HG03571 (cell line): Measurements from ENCODE around the gene COBL.

Experiments
- ATAC-seq: cut with Tn5 transposase; IDR thresholded peaks from one replicate; pipeline ENCODE4 v1.9.1; 2021; ENCODE audit not compliant: unreplicated experiment

Gene COBL

GRCh38 chr7:51152706-51153200, 163.9 kb downstream of the COBL start:
- no peak for ATAC-seq

DNA sequence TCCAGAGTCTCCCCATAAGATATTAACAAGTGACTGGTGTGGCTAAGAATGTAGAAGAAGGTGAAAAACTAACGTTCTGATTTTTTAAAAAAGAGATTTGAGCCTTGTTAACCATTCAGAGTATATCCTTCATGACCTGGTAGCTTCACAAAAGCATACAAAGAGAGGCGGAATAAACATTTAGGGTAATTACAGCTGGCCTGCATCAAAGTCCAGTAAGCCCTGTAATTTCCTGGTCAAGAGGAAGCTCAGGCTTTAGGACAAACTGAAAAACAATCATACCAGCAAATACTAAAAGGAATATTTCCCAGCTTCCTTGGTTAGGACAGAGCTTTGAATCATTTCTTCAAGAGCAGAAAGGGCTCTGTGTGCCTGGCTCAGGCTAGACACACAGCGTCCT, 165.2 kb downstream of the COBL start:
- no peak for ATAC-seq

GRCh38 chr7:51150193-51150592, 166.4 kb downstream of the COBL start:
- no peak for ATAC-seq

DNA sequence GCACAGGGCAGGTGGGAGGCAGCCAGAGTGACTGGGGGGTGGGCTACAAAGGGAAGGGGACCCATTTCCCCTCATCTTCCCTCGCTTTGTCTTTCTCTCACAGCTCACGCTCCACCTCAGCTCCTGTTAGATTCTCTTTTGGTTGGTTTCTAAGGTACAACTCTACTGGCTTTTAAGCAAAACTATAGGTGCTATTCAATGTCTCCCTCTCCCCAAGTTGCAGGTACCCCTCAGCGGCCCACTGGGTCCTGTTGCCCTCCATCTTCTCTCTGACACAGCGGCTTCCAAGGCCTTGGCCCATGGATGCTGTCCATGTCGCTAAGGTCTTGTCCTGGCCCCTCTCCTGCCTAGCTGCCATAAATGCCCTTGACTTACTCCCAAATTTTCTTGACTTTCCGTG, 168.4 kb downstream of the COBL start:
- ATAC-seq = no peak

DNA sequence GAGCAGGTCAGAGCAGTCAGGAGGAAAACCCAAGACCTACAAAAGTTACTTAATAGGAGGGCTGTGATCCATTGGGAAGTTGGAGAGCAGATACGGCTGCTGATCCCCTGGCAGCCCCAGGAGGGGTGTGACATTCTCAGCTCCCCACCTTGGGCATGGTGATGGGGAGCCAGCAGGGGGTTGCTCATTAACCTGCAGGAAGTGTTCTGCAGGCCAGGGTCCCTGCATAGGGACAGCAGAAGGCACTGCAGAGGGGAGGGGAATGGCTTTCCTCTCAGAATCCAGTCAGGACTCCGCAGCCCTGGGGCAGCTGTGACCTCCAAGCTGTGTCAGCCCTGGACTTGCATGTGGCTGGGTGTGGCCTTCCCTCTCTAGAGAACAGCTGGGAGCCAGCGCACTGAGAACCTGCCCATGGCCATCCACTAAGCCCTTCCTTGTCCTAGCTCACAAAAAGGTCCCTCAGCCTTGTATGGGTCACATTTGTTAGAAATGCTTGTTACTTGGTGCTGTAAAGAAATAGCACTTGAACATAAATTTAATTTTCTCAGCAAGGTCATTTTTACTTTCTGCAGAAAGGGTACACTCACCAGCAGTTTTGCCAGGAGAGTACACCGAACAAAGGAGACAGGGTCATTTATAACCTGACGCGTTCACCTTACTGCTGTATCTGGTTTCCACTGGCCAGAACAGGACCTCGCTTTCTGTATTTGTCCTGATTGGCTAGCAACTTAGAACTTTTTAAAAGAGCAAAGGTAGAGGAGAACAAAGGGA, 169.6 kb downstream of the COBL start:
- ATAC-seq = no peak

- no peak for ATAC-seq
Measured at GRCh38 chr7:51144178-51144577, 172.4 kb downstream of the COBL start.

DNA sequence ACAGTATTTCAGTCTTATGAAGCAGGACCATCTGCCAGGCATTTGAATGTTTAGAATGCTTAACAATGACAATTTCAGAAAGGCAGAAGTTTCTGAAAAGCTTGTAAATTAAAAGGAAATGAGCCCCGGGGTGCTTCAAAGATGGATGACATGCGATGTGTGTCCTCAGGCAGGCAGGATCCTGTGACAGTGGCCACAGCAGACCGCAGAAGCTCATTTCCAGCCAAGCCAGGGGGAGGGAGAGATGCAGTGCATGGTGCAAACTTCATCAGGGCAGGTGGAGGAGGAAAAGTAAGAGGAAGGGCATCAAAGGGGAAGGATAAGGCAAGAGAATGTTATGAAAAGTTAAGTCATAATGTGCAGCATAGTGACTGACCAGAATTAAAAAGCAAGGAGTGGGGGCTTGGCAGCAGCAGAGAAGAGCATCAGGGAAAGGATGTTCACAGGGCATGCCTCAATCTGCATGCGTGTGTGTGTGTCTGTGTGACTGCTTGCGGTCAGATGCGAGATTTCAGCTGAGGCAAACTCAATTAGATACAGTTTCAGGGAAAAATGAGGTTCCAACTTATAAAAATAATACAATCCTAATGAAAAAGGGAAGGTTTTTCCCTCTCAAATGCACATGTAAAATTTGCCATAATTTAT, 173.7 kb downstream of the COBL start:
- no peak for ATAC-seq

DNA sequence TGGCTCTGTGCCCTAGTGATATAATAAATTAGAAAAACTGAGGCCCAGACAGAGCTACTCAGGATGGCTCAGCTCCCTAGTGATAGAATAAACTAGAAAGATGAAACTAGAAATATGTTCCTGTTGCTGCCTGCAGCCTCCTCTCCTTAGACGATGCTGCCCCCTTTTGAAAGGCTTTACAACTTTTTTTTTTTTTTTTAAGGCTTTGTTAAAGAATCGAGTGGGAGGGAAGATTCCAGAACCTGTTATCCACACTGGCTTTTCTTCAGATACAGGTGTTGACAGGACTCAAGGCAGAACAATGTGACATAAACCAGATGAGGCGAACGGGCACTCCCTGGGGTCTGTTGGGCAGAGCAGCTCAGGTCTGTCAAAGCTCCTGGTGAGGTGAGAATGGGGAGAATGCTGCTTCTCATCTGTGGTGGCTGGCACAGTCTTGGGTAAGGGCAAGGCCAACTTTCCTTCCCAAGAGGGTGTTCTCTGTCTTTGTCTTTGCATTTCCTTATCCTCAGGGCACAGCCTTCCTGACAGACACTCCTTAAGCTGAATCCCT, 175.1 kb downstream of the COBL start:
- no peak for ATAC-seq

- no peak for ATAC-seq
Measured at GRCh38 chr7:51140199-51141164, 176.1 kb downstream of the COBL start.

DNA sequence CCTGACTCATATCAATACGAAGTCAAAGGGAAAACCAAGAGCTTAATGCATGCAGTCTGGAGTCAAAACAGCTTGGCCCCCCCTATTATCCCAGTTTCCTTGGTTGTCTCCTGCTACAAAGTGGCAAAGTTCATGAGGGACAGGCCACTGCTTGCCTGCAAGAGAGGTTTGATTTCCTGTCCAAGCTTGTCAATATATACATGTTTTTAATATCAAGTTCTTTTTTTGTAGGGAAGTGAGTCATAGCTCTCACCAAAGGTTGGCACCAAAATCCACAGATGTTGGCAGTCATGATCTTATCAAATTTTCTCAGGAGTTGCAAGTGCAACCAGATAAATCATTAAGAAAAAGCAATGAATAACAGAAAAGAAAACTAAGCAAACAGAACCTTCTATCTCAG, 176.8 kb downstream of the COBL start:
- no peak for ATAC-seq

DNA sequence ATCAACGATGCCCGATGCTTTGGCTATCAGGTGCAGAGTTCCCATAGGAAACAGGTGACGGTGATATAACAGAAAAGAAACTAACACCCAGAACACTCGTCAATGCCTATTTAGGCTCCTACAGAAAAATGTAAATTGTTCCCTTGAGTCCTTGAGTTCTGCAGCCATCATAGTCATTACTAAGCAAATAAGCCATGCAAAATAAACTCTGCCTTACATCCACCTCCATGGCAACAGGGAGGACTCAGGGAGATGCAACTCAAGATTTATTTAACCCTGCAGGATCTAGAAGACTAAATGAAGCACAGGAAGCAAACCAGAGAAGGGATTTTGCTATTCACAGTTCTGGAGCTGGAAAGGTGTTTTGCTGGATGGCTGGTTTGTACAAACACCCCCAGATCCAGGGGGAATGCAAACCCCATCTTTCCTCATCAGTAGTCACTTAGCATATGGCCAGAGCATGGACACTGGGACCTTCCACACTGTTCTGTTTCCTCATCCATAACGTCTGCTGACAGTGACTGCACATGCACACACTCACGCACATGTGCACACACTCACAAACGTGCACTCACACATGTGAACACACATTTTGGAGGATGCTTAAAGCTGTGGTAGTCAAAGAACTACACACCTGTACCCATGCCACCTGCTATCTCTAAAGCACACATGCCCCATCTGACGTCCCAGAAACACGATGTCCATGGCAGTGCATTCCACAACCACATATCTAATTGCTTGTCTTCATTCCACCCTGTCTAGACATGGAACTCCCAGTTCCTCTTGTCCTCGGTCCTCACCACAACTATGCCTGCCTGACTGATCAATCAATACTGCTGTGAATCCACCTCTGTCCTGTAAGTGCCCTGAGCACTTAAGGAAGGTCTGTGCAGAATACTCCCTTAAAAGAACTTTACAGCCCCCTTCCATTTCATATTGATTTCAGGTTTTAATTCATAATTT, 178.2 kb downstream of the COBL start:
- ATAC-seq = no peak

- no peak for ATAC-seq
Measured at GRCh38 chr7:51135576-51135975, 181.0 kb downstream of the COBL start.

- ATAC-seq = no peak
Measured at GRCh38 chr7:51134013-51134441, 182.6 kb downstream of the COBL start.

DNA sequence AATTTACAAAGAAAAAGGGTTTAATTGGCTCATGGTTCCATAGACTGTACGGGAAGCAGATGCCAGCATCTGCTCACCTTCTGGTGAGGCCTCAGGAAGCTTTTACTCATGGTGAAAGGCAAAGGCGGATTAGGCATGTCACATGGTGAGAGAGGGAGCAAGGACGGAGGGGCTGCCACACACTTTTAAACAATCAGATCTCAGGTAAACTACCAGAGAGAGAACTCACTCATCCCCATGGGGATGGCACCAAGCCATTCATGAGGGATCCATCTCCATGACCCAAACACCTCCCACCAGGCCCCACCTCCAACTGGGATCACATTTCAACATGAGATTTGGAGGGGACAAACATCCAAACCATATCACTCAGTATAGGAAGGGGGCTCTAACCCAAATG, 183.9 kb downstream of the COBL start:
- ATAC-seq = no peak

GRCh38 chr7:51129527-51130472, 186.8 kb downstream of the COBL start:
- no peak for ATAC-seq

GRCh38 chr7:51128545-51129435, 187.8 kb downstream of the COBL start:
- ATAC-seq = no peak

DNA sequence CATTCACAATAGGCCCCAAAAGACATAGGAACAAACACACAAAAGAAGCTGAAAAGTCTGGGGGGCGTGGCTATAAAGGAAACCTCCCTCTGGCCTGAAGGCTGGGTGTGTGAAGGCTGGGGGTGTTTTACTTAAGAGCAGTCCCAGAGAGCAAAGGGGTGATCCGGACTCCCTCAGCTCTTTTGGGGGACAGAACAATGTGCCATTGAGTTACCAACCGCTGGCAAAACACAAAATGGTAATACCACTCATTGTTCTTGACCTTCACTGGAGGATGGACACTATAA, 189.0 kb downstream of the COBL start:
- ATAC-seq = no peak
